ENCODE measurements around the gene HOXA3. TPM values are rescaled to one million over a fixed set of nuclear protein-coding genes. Genes with fewer than 3 reads are reported as not detected.

Gene HOXA3
- total and polyA plus RNA-seq, 9 of the 15 experiments (the other 6 are each of a cell fraction or from before 2014, with no cell fraction given) = 0.04 to 0.13 TPM; not detected in 7

DNA sequence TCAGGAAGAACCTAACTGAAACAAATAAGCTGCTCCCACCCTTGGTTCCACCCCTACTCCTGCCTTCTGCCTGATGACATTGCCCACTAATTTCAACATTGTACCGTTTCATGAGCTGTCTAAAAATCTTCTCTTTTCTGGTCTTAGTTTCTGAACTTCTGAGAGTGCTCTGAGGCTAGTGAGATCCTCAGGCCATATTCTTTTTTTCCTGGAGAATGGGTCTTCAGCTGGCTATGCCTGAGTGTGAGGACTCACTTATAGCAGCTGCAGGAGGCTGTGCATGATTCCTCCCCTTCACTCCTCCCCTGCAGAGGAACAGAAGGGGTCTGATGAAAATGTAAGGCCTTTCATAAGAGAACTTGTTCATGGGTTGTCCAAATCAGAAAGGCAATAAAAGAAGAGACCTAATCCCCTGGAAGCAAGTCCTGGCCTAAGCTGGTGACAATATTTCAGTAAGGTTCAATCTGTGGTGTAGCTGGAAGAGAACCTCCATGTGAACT lies 32.9 kb downstream of the HOXA3 start (continued):
- TF ChIP-seq TAF1 (IDR thresholded peaks at IDR 0.05; ENCODE audit: control insufficient read depth, extremely low read depth, insufficient read depth, low read length, severe bottlenecking) (no peak), MTA2 (IDR thresholded peaks at IDR 0.05; ENCODE audit: low read depth) (no peak), FIP1L1 (IDR thresholded peaks at IDR 0.05; ENCODE audit: low read depth, low read length, poor library complexity, severe bottlenecking) (no peak), RBM22 (IDR thresholded peaks at IDR 0.05; ENCODE audit: low read depth, low read length, poor library complexity, severe bottlenecking) (no peak), TEAD4 (IDR thresholded peaks at IDR 0.05; ENCODE audit: low read length) (no peak), TEAD4 (CRISPR knock-in tag; IDR thresholded peaks at IDR 0.05; ENCODE audit: borderline replicate concordance) (no peak), CCAR2 (IDR thresholded peaks at IDR 0.05; ENCODE audit: low read depth, low read length) (no peak)
- TF ChIP-seq, protein P1, sequence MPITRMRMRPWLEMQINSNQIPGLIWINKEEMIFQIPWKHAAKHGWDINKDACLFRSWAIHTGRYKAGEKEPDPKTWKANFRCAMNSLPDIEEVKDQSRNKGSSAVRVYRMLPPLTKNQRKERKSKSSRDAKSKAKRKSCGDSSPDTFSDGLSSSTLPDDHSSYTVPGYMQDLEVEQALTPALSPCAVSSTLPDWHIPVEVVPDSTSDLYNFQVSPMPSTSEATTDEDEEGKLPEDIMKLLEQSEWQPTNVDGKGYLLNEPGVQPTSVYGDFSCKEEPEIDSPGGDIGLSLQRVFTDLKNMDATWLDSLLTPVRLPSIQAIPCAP (CRISPR knock-in tag; IDR thresholded peaks at IDR 0.05; ENCODE audit: borderline replicate concordance) = no peak
- TF ChIP-seq, protein P2, sequence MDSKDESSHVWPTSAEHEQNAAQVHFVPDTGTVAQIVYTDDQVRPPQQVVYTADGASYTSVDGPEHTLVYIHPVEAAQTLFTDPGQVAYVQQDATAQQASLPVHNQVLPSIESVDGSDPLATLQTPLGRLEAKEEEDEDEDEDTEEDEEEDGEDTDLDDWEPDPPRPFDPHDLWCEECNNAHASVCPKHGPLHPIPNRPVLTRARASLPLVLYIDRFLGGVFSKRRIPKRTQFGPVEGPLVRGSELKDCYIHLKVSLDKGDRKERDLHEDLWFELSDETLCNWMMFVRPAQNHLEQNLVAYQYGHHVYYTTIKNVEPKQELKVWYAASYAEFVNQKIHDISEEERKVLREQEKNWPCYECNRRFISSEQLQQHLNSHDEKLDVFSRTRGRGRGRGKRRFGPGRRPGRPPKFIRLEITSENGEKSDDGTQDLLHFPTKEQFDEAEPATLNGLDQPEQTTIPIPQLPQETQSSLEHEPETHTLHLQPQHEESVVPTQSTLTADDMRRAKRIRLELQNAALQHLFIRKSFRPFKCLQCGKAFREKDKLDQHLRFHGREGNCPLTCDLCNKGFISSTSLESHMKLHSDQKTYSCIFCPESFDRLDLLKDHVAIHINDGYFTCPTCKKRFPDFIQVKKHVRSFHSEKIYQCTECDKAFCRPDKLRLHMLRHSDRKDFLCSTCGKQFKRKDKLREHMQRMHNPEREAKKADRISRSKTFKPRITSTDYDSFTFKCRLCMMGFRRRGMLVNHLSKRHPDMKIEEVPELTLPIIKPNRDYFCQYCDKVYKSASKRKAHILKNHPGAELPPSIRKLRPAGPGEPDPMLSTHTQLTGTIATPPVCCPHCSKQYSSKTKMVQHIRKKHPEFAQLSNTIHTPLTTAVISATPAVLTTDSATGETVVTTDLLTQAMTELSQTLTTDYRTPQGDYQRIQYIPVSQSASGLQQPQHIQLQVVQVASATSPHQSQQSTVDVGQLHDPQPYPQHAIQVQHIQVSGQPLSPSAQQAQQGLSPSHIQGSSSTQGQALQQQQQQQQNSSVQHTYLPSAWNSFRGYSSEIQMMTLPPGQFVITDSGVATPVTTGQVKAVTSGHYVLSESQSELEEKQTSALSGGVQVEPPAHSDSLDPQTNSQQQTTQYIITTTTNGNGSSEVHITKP (IDR thresholded peaks at IDR 0.05; ENCODE audit: partially characterized antibody) = no peak

Data from K562 (cell line).